Measurements from ENCODE around the gene CLIP1. TPM values are rescaled to one million over a fixed set of nuclear protein-coding genes. Genes with fewer than 3 reads are reported as not detected.

Gene CLIP1
- total and polyA plus RNA-seq, 4 donors = 26.6 to 93.7 (median 45.8) TPM

DNA sequence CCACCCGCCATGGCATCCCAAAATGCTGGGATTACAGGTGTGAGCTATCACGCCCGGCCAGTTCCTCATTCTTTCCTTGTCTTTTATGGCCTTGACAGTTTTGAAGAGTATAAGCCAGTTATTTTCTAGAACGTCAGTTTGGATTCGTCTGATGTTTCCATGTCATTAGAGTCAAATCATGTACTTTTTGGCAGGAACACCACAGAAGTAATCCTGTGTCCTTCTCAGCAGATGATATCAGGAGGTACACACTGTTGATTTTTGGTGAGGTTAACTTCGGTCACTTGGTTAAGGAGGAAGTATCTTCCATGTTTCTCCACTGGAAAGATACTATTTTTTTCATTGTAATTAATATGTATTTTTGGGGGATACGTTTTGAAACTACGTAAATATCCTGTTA, 131.0 kb downstream of the CLIP1 start:
- Histone ChIP-seq H3K4me3 (no peak overlapping the region), H3K27me3 (ENCODE audit: control insufficient read depth in 3 of 3, insufficient read depth in 3 of 3, low read length in 2 of 3) (no peaks in the 10 kb centered on the region), H3K36me3 (ENCODE audit: control insufficient read depth in 4 of 4, insufficient read depth in 4 of 4, low read length in 4 of 4) (peaks cover 0 to 10% (median 5%) of the 10 kb centered on the region in 4 donors), H3K9ac (ENCODE audit: insufficient read depth in 1 of 2, low read length in 2 of 2) (no peak overlapping the region), H3K4me1 (ENCODE audit: control insufficient read depth in 5 of 5, insufficient read depth in 5 of 5, low read length in 5 of 5) (no peaks in the 10 kb centered on the region), H3K27ac (ENCODE audit: low read depth in 1 of 2, low read length in 1 of 2) (no peak overlapping the region), H3K9me3 (ENCODE audit: control insufficient read depth in 4 of 4, insufficient read depth in 3 of 4, low read length in 3 of 4) (no peaks in the 10 kb centered on the region)
- TF ChIP-seq, protein P1, sequence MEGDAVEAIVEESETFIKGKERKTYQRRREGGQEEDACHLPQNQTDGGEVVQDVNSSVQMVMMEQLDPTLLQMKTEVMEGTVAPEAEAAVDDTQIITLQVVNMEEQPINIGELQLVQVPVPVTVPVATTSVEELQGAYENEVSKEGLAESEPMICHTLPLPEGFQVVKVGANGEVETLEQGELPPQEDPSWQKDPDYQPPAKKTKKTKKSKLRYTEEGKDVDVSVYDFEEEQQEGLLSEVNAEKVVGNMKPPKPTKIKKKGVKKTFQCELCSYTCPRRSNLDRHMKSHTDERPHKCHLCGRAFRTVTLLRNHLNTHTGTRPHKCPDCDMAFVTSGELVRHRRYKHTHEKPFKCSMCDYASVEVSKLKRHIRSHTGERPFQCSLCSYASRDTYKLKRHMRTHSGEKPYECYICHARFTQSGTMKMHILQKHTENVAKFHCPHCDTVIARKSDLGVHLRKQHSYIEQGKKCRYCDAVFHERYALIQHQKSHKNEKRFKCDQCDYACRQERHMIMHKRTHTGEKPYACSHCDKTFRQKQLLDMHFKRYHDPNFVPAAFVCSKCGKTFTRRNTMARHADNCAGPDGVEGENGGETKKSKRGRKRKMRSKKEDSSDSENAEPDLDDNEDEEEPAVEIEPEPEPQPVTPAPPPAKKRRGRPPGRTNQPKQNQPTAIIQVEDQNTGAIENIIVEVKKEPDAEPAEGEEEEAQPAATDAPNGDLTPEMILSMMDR (IDR thresholded peaks at IDR 0.05; ENCODE audit: control extremely low read depth, extremely low read depth) = no peak
- DNase-seq (no peak), ATAC-seq (ENCODE audit: insufficient read depth, low FRiP score) (no peak)
- 96 to 97% methylated on average over 8 of the region's 8 CpGs for WGBS, 2 donors

DNA sequence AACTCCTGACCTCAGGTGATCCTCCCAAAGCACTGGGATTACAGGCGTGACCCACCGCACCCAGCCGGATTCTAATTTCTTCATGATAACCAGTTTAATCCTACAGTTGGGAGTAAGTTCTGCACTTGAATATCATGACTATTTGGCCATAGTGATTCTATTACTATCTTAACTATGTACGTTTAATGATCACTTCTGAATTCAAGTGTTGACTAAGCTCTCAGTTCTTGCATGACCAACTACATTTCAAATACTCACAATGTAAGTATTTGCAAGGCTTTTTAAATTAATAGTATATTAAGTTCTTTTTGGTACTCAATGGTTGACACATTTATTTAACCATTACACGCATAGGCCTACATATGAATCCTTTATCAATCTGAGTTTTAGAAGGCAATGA, 138.8 kb downstream of the CLIP1 start:
- no peaks in the 10 kb centered on the region for H3K9me3 ChIP-seq (ENCODE audit: control insufficient read depth in 4 of 4, insufficient read depth in 3 of 4, low read length in 3 of 4)
- no peaks in the 10 kb centered on the region for H3K4me1 ChIP-seq (ENCODE audit: control insufficient read depth in 5 of 5, insufficient read depth in 5 of 5, low read length in 5 of 5)
- H3K36me3 ChIP-seq (ENCODE audit: control insufficient read depth in 4 of 4, insufficient read depth in 4 of 4, low read length in 4 of 4) = peaks cover 4 to 14% (median 10%) of the 10 kb centered on the region in 4 donors
- ATAC-seq (ENCODE audit: insufficient read depth, low FRiP score) (no peak), DNase-seq (peak in 1 of 3 donors; percentile 6)
- no peak overlapping the region for H3K9ac ChIP-seq (ENCODE audit: insufficient read depth in 1 of 2, low read length in 2 of 2)
- no peak overlapping the region for H3K27ac ChIP-seq (ENCODE audit: low read depth in 1 of 2, low read length in 1 of 2)
- H3K4me3 ChIP-seq = no peak overlapping the region
- TF ChIP-seq, protein P1 (IDR thresholded peaks at IDR 0.05; ENCODE audit: control extremely low read depth, extremely low read depth) = no peak
- no peaks in the 10 kb centered on the region for H3K27me3 ChIP-seq (ENCODE audit: control insufficient read depth in 3 of 3, insufficient read depth in 3 of 3, low read length in 2 of 3)
- 70 to 93% methylated on average over 5 of the region's 5 CpGs for WGBS, 2 donors

DNA sequence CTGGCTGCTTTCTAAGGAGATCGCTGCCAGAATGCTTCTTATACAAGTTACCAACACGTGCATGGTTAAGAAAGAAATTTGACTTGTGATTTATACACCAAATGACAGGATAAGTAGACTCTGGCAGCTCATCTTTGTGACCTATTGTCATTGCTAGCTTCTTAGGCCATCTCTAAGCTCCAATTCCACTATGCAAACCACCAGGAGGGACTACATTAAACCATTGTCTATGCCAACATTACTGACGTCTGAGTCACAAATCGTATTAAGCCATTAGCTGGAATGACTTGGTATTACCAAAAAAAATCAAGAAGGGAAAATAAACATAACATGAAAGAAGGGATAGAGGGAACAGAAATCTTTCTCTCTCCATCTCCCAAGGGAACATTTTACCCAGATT, 140.4 kb downstream of the CLIP1 start:
- no peaks in the 10 kb centered on the region for H3K9me3 ChIP-seq (ENCODE audit: control insufficient read depth in 4 of 4, insufficient read depth in 3 of 4, low read length in 3 of 4)
- 75 to 89% methylated on average over 4 of the region's 4 CpGs for WGBS, 2 donors
- no peaks in the 10 kb centered on the region for H3K27me3 ChIP-seq (ENCODE audit: control insufficient read depth in 3 of 3, insufficient read depth in 3 of 3, low read length in 2 of 3)
- no peaks in the 10 kb centered on the region for H3K4me1 ChIP-seq (ENCODE audit: control insufficient read depth in 5 of 5, insufficient read depth in 5 of 5, low read length in 5 of 5)
- no peak for ATAC-seq (ENCODE audit: insufficient read depth, low FRiP score)
- no peak overlapping the region for H3K9ac ChIP-seq (ENCODE audit: insufficient read depth in 1 of 2, low read length in 2 of 2)
- H3K27ac ChIP-seq (ENCODE audit: low read depth in 1 of 2, low read length in 1 of 2) = no peak overlapping the region
- TF ChIP-seq, protein P1 (IDR thresholded peaks at IDR 0.05; ENCODE audit: control extremely low read depth, extremely low read depth) = no peak
- no peak for DNase-seq
- no peak overlapping the region for H3K4me3 ChIP-seq
- H3K36me3 ChIP-seq (ENCODE audit: control insufficient read depth in 4 of 4, insufficient read depth in 4 of 4, low read length in 4 of 4) = peaks cover 4 to 19% (median 10%) of the 10 kb centered on the region in 4 donors

DNA sequence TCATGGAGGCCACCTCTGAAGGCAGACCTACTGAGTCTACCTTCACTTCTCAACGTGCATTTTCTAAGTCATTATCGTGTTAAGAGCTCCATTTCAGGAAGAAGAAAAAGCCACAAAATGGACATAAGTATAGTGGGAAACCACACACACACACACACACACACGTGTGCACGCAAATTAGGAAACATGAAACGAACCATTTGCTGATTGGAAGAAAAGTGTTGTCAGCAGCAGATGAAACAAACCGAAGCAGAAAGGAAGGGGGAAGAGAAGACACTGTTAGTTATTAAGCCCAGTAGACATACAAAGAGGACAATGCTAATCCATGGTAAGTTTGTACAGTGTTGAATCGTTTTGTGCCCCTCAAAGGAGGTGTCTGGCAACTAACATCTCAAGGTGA, 146.2 kb downstream of the CLIP1 start:
- no peak overlapping the region for H3K4me3 ChIP-seq
- TF ChIP-seq, protein P1 (IDR thresholded peaks at IDR 0.05; ENCODE audit: control extremely low read depth, extremely low read depth) = no peak
- ATAC-seq (ENCODE audit: insufficient read depth, low FRiP score) (no peak), DNase-seq (no peak)
- H3K9ac ChIP-seq (ENCODE audit: insufficient read depth in 1 of 2, low read length in 2 of 2) = no peak overlapping the region
- H3K27ac ChIP-seq (ENCODE audit: low read depth in 1 of 2, low read length in 1 of 2) = no peak overlapping the region
- H3K4me1 ChIP-seq (ENCODE audit: control insufficient read depth in 5 of 5, insufficient read depth in 5 of 5, low read length in 5 of 5) = no peaks in the 10 kb centered on the region
- peaks cover 0 to 28% (median 15%) of the 10 kb centered on the region in 4 donors for H3K36me3 ChIP-seq (ENCODE audit: control insufficient read depth in 4 of 4, insufficient read depth in 4 of 4, low read length in 4 of 4)
- 38 to 70% methylated on average over 7 of the region's 7 CpGs for WGBS, 2 donors
- no peaks in the 10 kb centered on the region for H3K27me3 ChIP-seq (ENCODE audit: control insufficient read depth in 3 of 3, insufficient read depth in 3 of 3, low read length in 2 of 3)
- no peaks in the 10 kb centered on the region for H3K9me3 ChIP-seq (ENCODE audit: control insufficient read depth in 4 of 4, insufficient read depth in 3 of 4, low read length in 3 of 4)

All from lung (tissue), 12 donors.